K562 (cell line): ENCODE data around the gene PFDN2. TPM values are rescaled to one million over a fixed set of nuclear protein-coding genes. Genes with fewer than 3 reads are reported as not detected.

Experiments
- CLOCK ChIP-seq: fragments of 250-450 bp; sonication (Bioruptor Pico); IDR thresholded peaks from 2 replicates; pipeline ENCODE4 v1.4.0; 2020; ENCODE audit warnings: mild to moderate bottlenecking, moderate library complexity, borderline replicate concordance
- EGR1 ChIP-seq: fragments of 450-650 bp; conservative IDR thresholded peaks from 2 replicates; pipeline ENCODE4 v1.6.1; 2017; ENCODE audit warnings: mild to moderate bottlenecking
- EHMT2 ChIP-seq: fragments of 450-650 bp; IDR thresholded peaks from 2 replicates; pipeline ENCODE4 v1.6.1; 2018; ENCODE audit warnings: antibody characterized with exemption
- FOXP1 ChIP-seq: sonication (generic); formaldehyde crosslinking; IDR thresholded peaks from 2 replicates; pipeline ENCODE4 v1.8.0; 2022; ENCODE audit warnings: mild to moderate bottlenecking, missing genetic modification reagents
- LARP7 ChIP-seq: fragments of 450-650 bp; IDR thresholded peaks from 2 replicates; pipeline ENCODE4 v1.6.1; 2016
- NR0B1 ChIP-seq: fragments of 450-650 bp; IDR thresholded peaks from one replicate; pipeline ENCODE4 v1.6.1; 2018; ENCODE audit warnings: mild to moderate bottlenecking, moderate library complexity; ENCODE audit not compliant: partially characterized antibody
- RB1 ChIP-seq: fragments of 450-650 bp; IDR thresholded peaks from 2 replicates; pipeline ENCODE4 v1.6.1; 2017; ENCODE audit warnings: low read depth, mild to moderate bottlenecking
- TAF15 ChIP-seq: fragments of 200-400 bp; formaldehyde crosslinking; IDR thresholded peaks from 2 replicates; pipeline ENCODE4 v1.6.1; 2017; ENCODE audit warnings: mild to moderate bottlenecking, low read depth, low read length, moderate library complexity
- TEAD4 ChIP-seq, 2 experiments: sonication (generic) in 1 of 2; formaldehyde crosslinking in 1 of 2; IDR thresholded peaks; 2 replicates each; pipeline versions ENCODE4 v1.6.1 to v1.8.0; 2012 to 2022; ENCODE audit warnings: borderline replicate concordance in 1 of 2, inconsistent platforms in 1 of 2, low read length in 1 of 2, mild to moderate bottlenecking in 1 of 2, missing genetic modification reagents in 1 of 2
- TGIF2 ChIP-seq: sonication (generic); formaldehyde crosslinking; IDR thresholded peaks from 2 replicates; pipeline ENCODE4 v1.8.1; 2022; ENCODE audit warnings: mild to moderate bottlenecking, missing genetic modification reagents, moderate library complexity
- THAP7 ChIP-seq: fragments of 250-450 bp; sonication (Bioruptor Pico); IDR thresholded peaks from 2 replicates; pipeline ENCODE4 v1.5.0; 2021
- YY1 ChIP-seq, 3 experiments: IDR thresholded peaks; 2 replicates each; pipeline ENCODE4 v1.6.1; 2011; ENCODE audit warnings: low read length in 2 of 3, mild to moderate bottlenecking in 2 of 3, moderate library complexity in 2 of 3, borderline replicate concordance in 1 of 3, control low read depth in 1 of 3, low read depth in 1 of 3; ENCODE audit not compliant: insufficient read depth in 3 of 3, insufficient replicate concordance in 2 of 3, control insufficient read depth in 1 of 3, insufficient read length in 1 of 3; ENCODE audit errors: extremely low read depth in 1 of 3
- ZBTB11 ChIP-seq, 3 experiments: fragments of 200-800 bp in 1 of 3; fragments of 250-450 bp in 1 of 3; fragments of 450-650 bp in 1 of 3; sonication (Bioruptor Pico) in 1 of 3; sonication (Bioruptor generic) in 1 of 3; formaldehyde crosslinking in 1 of 3; IDR thresholded peaks; 2 replicates each; pipeline versions ENCODE4 v1.6.1 to v1.8.0; 2016 to 2022; ENCODE audit warnings: mild to moderate bottlenecking in 2 of 3, missing genetic modification characterization in 2 of 3, missing compliant biosample characterization in 1 of 3, moderate library complexity in 1 of 3
- ZBTB17 ChIP-seq: fragments of 450-650 bp; formaldehyde crosslinking; IDR thresholded peaks from 2 replicates; pipeline ENCODE4 v1.4.0; 2020; ENCODE audit warnings: mild to moderate bottlenecking
- ZKSCAN1 ChIP-seq: fragments of 150-350 bp; IDR thresholded peaks from 2 replicates; pipeline ENCODE4 v1.6.1; 2016; ENCODE audit warnings: low read depth, low read length
- ZNF24 ChIP-seq: fragments of 450-650 bp; IDR thresholded peaks from 2 replicates; pipeline ENCODE4 v1.6.1; 2016
- ZNF79 ChIP-seq: fragments of 250-450 bp; sonication (Bioruptor Pico); IDR thresholded peaks from 2 replicates; pipeline ENCODE4 v1.4.0; 2020; ENCODE audit warnings: low read depth, mild to moderate bottlenecking, moderate library complexity
- polyA plus RNA-seq, 8 experiments: library from polyadenylated mRNA; depleted of rRNA in 4 of 8; stranded (reverse) in 5 of 8; unstranded in 3 of 8; fragments of >200 nt; fragmentation: Nextera tagmentation in 2 of 8; fragmentation: Illumina TruSeq in 1 of 8; extraction: Ambion mirVana in 2 of 8; extraction: Trizol in 1 of 8; gene quantifications; 2 replicates each; pipeline versions ENCODE4 v1.2.1 to v1.2.3, GENCODE V29; 2011 to 2014; ENCODE audit warnings: inconsistent platforms in 1 of 8, missing spikeins in 1 of 8
- total RNA-seq, 7 experiments: library from RNA; depleted of rRNA in 6 of 7; stranded (reverse); fragments of >200 nt in 6 of 7; fragmentation: Illumina TruSeq in 2 of 7; extraction: Trizol in 2 of 7; gene quantifications; 2 replicates each; pipeline versions ENCODE4 v1.2.1 to v1.2.3, GENCODE V29; 2011 to 2021; ENCODE audit warnings: low replicate concordance in 1 of 7

The PFDN2 gene
- total and polyA plus RNA-seq, 9 of the 15 experiments (the other 6 are each of a cell fraction or from before 2014, with no cell fraction given): 50.2 to 361 (median 144) TPM

- TF ChIP-seq CLOCK (CRISPR knock-in tag) (no peak), EHMT2 (peak; percentile 32; the same call in 1 of the 2 replicates), ZBTB17 (CRISPR knock-in tag) (no peak), ZNF24 (no peak), EGR1 (no peak), ZBTB11 (CRISPR knock-in tag; IDR thresholded peaks at IDR 0.05) (no peak), FOXP1 (CRISPR knock-in tag) (no peak), LARP7 (peak; percentile 98), TAF15 (no peak), YY1 (IDR thresholded peaks at IDR 0.05; ENCODE audit: borderline replicate concordance in 1 of 3, control insufficient read depth in 1 of 3, extremely low read depth in 1 of 3, insufficient read depth in 3 of 3, insufficient read length in 1 of 3, insufficient replicate concordance in 2 of 3, low read depth in 1 of 3, low read length in 2 of 3) (no peak), ZKSCAN1 (no peak), TGIF2 (CRISPR knock-in tag) (no peak), THAP7 (CRISPR knock-in tag) (no peak), NR0B1 (no peak), ZNF79 (CRISPR knock-in tag) (no peak), RB1 (no peak), TEAD4 (IDR thresholded peaks at IDR 0.05; ENCODE audit: low read length) (no peak), TEAD4 (CRISPR knock-in tag; IDR thresholded peaks at IDR 0.05; ENCODE audit: borderline replicate concordance) (no peak)
These were observed 13.9 kb upstream of the PFDN2 start (continued) for GRCh38 chr1:161131523-161132409.
